Esophagus (tissue), 2 donors: ENCODE measurements around the gene RASSF8. TPM values are rescaled to one million over a fixed set of nuclear protein-coding genes. Genes with fewer than 3 reads are reported as not detected.
A peak's percentile ranks its signal among the peaks of the same experiment; 100 is the strongest.

ENCODE experiments used
- H3K27ac ChIP-seq, 2 donors: one replicate each; pipeline ENCODE4 v1.5.1; 2013; ENCODE audit warnings: low read depth in 2 of 2, mild to moderate bottlenecking in 2 of 2, inconsistent platforms in 1 of 2, low read length in 1 of 2, moderate library complexity in 1 of 2
- H3K27me3 ChIP-seq, 2 donors: one replicate each; pipeline ENCODE4 v1.6.1; 2013; ENCODE audit warnings: low read length in 2 of 2, control low read depth in 1 of 2, mild to moderate bottlenecking in 1 of 2; ENCODE audit not compliant: insufficient read depth in 2 of 2, control insufficient read depth in 1 of 2
- H3K36me3 ChIP-seq, 2 donors: one replicate each; pipeline ENCODE4 v1.6.1; 2013; ENCODE audit warnings: low read length in 1 of 2; ENCODE audit not compliant: control insufficient read depth in 2 of 2, insufficient read depth in 2 of 2
- H3K4me1 ChIP-seq, 2 donors: one replicate each; pipeline ENCODE4 v1.6.1; 2013; ENCODE audit warnings: low read length in 1 of 2; ENCODE audit not compliant: control insufficient read depth in 2 of 2, insufficient read depth in 2 of 2
- H3K4me3 ChIP-seq, 2 donors: one replicate each; pipeline ENCODE4 v1.5.1; 2013; ENCODE audit warnings: low read length in 2 of 2, mild to moderate bottlenecking in 2 of 2, low read depth in 1 of 2, moderate library complexity in 1 of 2
- H3K9me3 ChIP-seq, 2 donors: one replicate each; pipeline ENCODE4 v1.6.1; 2013; ENCODE audit warnings: mild to moderate bottlenecking in 2 of 2, low read depth in 1 of 2, low read length in 1 of 2, moderate library complexity in 1 of 2; ENCODE audit not compliant: control insufficient read depth in 2 of 2, insufficient read depth in 1 of 2
- WGBS, 2 donors: extraction: QIAGEN DNeasy Blood & Tissue Kit; methylation state at CpG; one replicate each; pipeline ENCODE4 v1.1.7; 2013; 5-methylcytosine and 5-hydroxymethylcytosine counted together
- polyA plus RNA-seq, 2 donors: library from polyadenylated mRNA; stranded (reverse); fragments of 200-250 nt; gene quantifications; one replicate each; pipeline ENCODE4 v1.2.3, GENCODE V29; 2013
- donor health status: healthy with polysubstance abuse.
- donor health status: Bipolar disorder and iron deficiency.

Gene RASSF8
- polyA plus RNA-seq, 2 donors: 0.83 to 1.8 TPM

DNA sequence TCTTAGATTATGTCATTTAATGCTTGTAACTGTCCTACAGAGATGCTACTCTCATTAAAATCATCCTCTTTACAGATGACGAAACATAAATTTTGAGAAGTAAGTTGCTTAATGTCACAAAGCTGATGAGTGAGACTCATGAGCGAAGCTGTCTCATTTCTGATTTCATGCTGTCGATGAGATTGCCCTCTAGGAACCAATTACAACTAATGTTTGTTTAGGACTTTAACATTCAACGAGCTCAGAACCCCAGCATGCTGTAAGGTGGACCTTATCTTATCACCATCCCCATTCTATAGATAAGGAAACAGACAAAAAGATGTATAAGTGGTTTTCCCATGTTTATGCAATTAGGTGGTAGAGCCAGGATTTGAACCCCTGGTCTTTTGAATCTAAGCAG, 143.3 kb downstream of the RASSF8 start:
- Histone ChIP-seq H3K4me3 (no peak overlapping the region), H3K9me3 (no peaks in the 10 kb centered on the region), H3K4me1 (no peaks in the 10 kb centered on the region), H3K27ac (no peak overlapping the region), H3K27me3 (no peaks in the 10 kb centered on the region), H3K36me3 (no peaks in the 10 kb centered on the region)
- 60 to 71% methylated on average over 4 of the region's 4 CpGs for WGBS, 2 donors

DNA sequence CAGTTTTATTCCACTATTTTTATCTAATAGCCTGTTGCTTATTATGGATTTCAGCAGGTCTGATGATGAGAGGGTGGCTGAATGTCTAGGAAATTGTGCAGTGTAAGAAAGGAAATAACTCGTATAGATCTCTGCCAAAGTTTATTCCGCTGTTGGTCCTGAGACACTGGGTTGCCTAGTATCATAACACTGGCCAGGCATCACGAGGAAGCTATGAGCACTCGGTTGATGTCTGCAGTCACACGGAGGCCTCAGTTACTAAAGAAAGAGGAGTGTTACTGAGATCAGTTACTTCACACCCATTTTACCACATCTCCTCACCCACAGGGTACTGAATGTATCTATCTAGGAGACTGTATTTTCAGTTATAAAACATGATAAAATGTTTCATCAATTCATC, 144.5 kb downstream of the RASSF8 start:
- 77 to 81% methylated on average over 5 of the region's 5 CpGs for WGBS, 2 donors
- H3K27me3 ChIP-seq: no peaks in the 10 kb centered on the region
- no peak overlapping the region for H3K4me3 ChIP-seq
- H3K4me1 ChIP-seq: no peaks in the 10 kb centered on the region
- H3K36me3 ChIP-seq: no peaks in the 10 kb centered on the region
- no peaks in the 10 kb centered on the region for H3K9me3 ChIP-seq
- no peak overlapping the region for H3K27ac ChIP-seq

DNA sequence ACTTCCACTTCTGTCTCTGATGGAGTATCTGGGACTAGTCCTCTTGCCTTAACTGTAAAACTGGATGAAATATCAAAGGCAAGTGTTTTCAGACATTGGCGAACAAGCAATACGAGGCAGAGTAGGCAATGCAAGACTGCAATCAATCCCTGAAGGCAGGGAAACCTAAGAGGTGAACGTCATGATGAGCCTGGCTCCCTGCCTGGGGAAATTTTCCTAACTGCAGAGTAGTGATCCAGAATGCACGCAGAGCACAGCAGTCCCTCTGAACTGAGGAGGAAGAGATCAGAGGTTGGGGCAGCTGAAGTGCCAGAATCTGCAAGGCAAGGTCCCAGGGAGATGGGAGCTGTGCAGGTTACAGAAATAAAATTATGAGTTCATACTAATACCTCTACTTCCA, 147.9 kb downstream of the RASSF8 start:
- no peaks in the 10 kb centered on the region for H3K9me3 ChIP-seq
- 66 to 72% methylated on average over 4 of the region's 4 CpGs for WGBS, 2 donors
- no peaks in the 10 kb centered on the region for H3K4me1 ChIP-seq
- no peaks in the 10 kb centered on the region for H3K27me3 ChIP-seq
- no peak overlapping the region for H3K4me3 ChIP-seq
- no peaks in the 10 kb centered on the region for H3K36me3 ChIP-seq
- H3K27ac ChIP-seq: no peak overlapping the region

- Histone ChIP-seq H3K9me3 (no peaks in the 10 kb centered on the region), H3K36me3 (no peaks in the 10 kb centered on the region), H3K4me3 (no peak overlapping the region), H3K27ac (peak overlapping the region in 1 of 2 donors; percentile 19), H3K4me1 (no peaks in the 10 kb centered on the region), H3K27me3 (no peaks in the 10 kb centered on the region)
- WGBS, 2 donors: 72 to 74% methylated on average over 2 of the region's 2 CpGs
These were observed 150.4 kb downstream of the RASSF8 start for GRCh38 chr12:26108915-26109314.

- Histone ChIP-seq H3K27me3 (no peaks in the 10 kb centered on the region), H3K36me3 (no peaks in the 10 kb centered on the region), H3K9me3 (no peaks in the 10 kb centered on the region), H3K27ac (no peak overlapping the region), H3K4me3 (no peak overlapping the region), H3K4me1 (no peaks in the 10 kb centered on the region)
- WGBS, 2 donors: 62 to 67% methylated on average over 10 of the region's 10 CpGs
These were observed 150.9 kb downstream of the RASSF8 start for GRCh38 chr12:26109343-26109881.

- 85 to 86% methylated on average over 6 of the region's 6 CpGs for WGBS, 2 donors
- Histone ChIP-seq H3K27ac (no peak overlapping the region), H3K27me3 (no peaks in the 10 kb centered on the region), H3K4me1 (no peaks in the 10 kb centered on the region), H3K9me3 (no peaks in the 10 kb centered on the region), H3K36me3 (no peaks in the 10 kb centered on the region), H3K4me3 (no peak overlapping the region)
These were observed 153.8 kb downstream of the RASSF8 start for GRCh38 chr12:26112232-26112631.

- Histone ChIP-seq H3K9me3 (no peaks in the 10 kb centered on the region), H3K4me1 (no peaks in the 10 kb centered on the region), H3K27me3 (no peaks in the 10 kb centered on the region), H3K4me3 (no peak overlapping the region), H3K36me3 (no peaks in the 10 kb centered on the region), H3K27ac (no peak overlapping the region)
- 71 to 76% methylated on average over 8 of the region's 8 CpGs for WGBS, 2 donors
These were observed 154.2 kb downstream of the RASSF8 start for GRCh38 chr12:26112703-26113147.

DNA sequence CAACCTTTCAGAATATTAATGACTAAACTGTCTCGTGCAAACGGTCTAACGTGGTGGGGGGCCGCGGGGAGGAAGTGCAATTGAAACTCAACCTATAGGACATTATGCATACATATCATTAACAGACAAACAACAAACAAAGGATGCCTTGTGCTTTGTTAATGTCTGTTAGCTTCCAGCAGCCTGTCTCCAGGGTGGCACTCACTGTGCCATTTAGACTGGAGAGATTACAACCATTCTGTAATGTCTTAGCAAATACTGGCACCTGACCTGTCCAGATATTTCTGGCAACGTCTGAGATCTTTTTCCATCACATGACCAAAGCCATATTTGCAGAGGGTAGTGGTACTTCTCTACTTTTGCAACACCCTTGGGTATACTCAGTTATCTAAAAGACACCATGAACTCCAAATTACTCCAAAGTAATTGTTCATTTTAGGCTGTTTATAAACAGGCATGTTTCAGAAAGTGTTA, 154.7 kb downstream of the RASSF8 start:
- Histone ChIP-seq H3K4me3 (no peak overlapping the region), H3K4me1 (no peaks in the 10 kb centered on the region), H3K27me3 (no peaks in the 10 kb centered on the region), H3K9me3 (no peaks in the 10 kb centered on the region), H3K27ac (no peak overlapping the region), H3K36me3 (no peaks in the 10 kb centered on the region)
- 45% methylated on average over 6 of the region's 6 CpGs for WGBS, 2 donors

DNA sequence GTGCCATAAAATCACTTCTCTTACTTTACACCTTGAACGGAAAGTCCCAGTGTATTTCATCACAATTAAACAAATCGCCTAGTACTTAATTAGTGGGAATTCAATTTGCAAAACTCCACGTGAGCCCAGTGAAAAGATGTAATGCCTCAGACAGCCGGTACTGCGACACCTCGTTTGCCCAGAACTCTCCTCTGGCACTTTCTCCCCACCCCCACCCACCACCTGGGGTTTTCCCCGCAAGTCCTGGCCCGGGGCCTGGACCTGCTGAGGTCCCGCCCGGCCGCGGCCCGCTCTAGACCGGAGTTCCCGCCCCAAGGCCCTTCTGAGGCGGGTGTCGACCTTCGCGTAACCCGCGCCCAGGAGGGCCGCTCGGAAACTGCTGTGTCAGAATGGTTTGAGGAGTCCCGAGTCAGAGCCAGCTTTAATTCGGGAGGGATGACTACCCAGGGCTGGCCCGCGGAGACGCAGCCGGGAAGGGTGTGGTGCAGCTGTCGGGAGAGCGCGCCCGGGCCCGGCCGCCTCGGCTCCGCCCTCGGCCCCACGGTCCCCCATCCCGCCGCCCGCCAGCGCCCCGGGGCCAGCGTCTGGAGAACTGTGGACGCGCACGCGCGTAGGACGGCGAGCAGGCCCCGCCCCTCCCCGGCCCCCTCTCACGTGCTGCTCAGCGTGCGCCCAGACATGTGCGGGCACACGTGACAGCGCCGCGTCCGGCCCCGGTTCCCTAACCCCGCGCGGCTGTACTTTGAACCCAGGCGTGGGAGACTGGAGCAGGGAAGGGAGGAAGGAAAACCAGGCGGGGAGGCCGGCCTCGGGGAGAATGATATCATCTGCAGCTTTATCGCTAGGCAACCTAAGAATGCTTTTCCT, 155.6 kb downstream of the RASSF8 start:
- Histone ChIP-seq H3K4me1 (no peaks in the 10 kb centered on the region), H3K27me3 (no peaks in the 10 kb centered on the region), H3K9me3 (no peaks in the 10 kb centered on the region), H3K36me3 (no peaks in the 10 kb centered on the region), H3K27ac (peak overlapping the region; percentile 87 to 90), H3K4me3 (peak overlapping the region; percentile 43 to 47)
- 0 to 1% methylated on average over 58 to 72 of the region's 72 CpGs for WGBS, 2 donors
